ENCODE results near the gene CTNNBIP1.

CTNNBIP1 gene

GRCh38 chr1:9881838-9882249 is 28.2 kb downstream of the CTNNBIP1 start:
- Histone ChIP-seq H3K9ac (no peak overlapping the region), H3K4me1 (ENCODE audit: low read depth, poor library complexity, severe bottlenecking) (no peaks in the 10 kb centered on the region), H2AFZ (ENCODE audit: low read depth) (no peak overlapping the region), H3K36me3 (ENCODE audit: insufficient read depth) (no peaks in the 10 kb centered on the region), H3K4me2 (no peak overlapping the region), H3K27me3 (ENCODE audit: insufficient read depth, low read depth) (no peaks in the 10 kb centered on the region), H3K79me2 (ENCODE audit: insufficient read depth, low read depth) (no peaks in the 10 kb centered on the region), H3K4me3 (IDR thresholded peaks at IDR 0.05; ENCODE audit: insufficient read depth, low read depth, low read length) (no peak overlapping the region), H4K20me1 (ENCODE audit: insufficient read depth) (no peaks in the 10 kb centered on the region), H3K27ac (no peak overlapping the region)
- no peak for TF ChIP-seq CTCF (conservative IDR thresholded peaks at IDR 0.05; ENCODE audit: low read depth, low read length)

- no peak overlapping the region for H3K9ac ChIP-seq
- no peak for TF ChIP-seq CTCF (conservative IDR thresholded peaks at IDR 0.05; ENCODE audit: low read depth, low read length)
- H2AFZ ChIP-seq (ENCODE audit: low read depth): no peak overlapping the region
- H3K36me3 ChIP-seq (ENCODE audit: insufficient read depth): no peaks in the 10 kb centered on the region
- H3K27me3 ChIP-seq (ENCODE audit: insufficient read depth, low read depth): no peaks in the 10 kb centered on the region
- no peaks in the 10 kb centered on the region; the same call in 1 of the 2 replicates for H4K20me1 ChIP-seq (ENCODE audit: insufficient read depth)
- H3K4me2 ChIP-seq: no peak overlapping the region
- H3K79me2 ChIP-seq (ENCODE audit: insufficient read depth, low read depth): no peaks in the 10 kb centered on the region
- no peak overlapping the region for H3K4me3 ChIP-seq (IDR thresholded peaks at IDR 0.05; ENCODE audit: insufficient read depth, low read depth, low read length)
- H3K27ac ChIP-seq: no peak overlapping the region
- no peaks in the 10 kb centered on the region for H3K4me1 ChIP-seq (ENCODE audit: low read depth, poor library complexity, severe bottlenecking)
These were observed 31.7 kb downstream of the CTNNBIP1 start for GRCh38 chr1:9878404-9878803.

GRCh38 chr1:9877962-9878361 is 32.1 kb downstream of the CTNNBIP1 start:
- no peaks in the 10 kb centered on the region for H3K36me3 ChIP-seq (ENCODE audit: insufficient read depth)
- no peak overlapping the region for H3K4me2 ChIP-seq
- H3K27ac ChIP-seq: no peak overlapping the region
- TF ChIP-seq CTCF (conservative IDR thresholded peaks at IDR 0.05; ENCODE audit: low read depth, low read length): no peak
- no peaks in the 10 kb centered on the region for H3K27me3 ChIP-seq (ENCODE audit: insufficient read depth, low read depth)
- H3K9ac ChIP-seq: no peak overlapping the region
- no peaks in the 10 kb centered on the region; the same call in 1 of the 2 replicates for H4K20me1 ChIP-seq (ENCODE audit: insufficient read depth)
- no peaks in the 10 kb centered on the region for H3K4me1 ChIP-seq (ENCODE audit: low read depth, poor library complexity, severe bottlenecking)
- H3K79me2 ChIP-seq (ENCODE audit: insufficient read depth, low read depth): no peaks in the 10 kb centered on the region
- H3K4me3 ChIP-seq (IDR thresholded peaks at IDR 0.05; ENCODE audit: insufficient read depth, low read depth, low read length): no peak overlapping the region
- H2AFZ ChIP-seq (ENCODE audit: low read depth): no peak overlapping the region

GRCh38 chr1:9875636-9876000 is 34.5 kb downstream of the CTNNBIP1 start:
- Histone ChIP-seq H3K27ac (no peak overlapping the region), H3K27me3 (ENCODE audit: insufficient read depth, low read depth) (no peaks in the 10 kb centered on the region)
- no peak for TF ChIP-seq CTCF (conservative IDR thresholded peaks at IDR 0.05; ENCODE audit: low read depth, low read length)

More at GRCh38 chr1:9875636-9876000, 34.5 kb downstream of the CTNNBIP1 start:
- Histone ChIP-seq H3K4me3 (IDR thresholded peaks at IDR 0.05; ENCODE audit: insufficient read depth, low read depth, low read length) (no peak overlapping the region), H3K4me2 (no peak overlapping the region), H3K9ac (no peak overlapping the region), H3K36me3 (ENCODE audit: insufficient read depth) (no peaks in the 10 kb centered on the region), H3K79me2 (ENCODE audit: insufficient read depth, low read depth) (no peaks in the 10 kb centered on the region), H3K4me1 (ENCODE audit: low read depth, poor library complexity, severe bottlenecking) (no peaks in the 10 kb centered on the region), H4K20me1 (ENCODE audit: insufficient read depth) (no peaks in the 10 kb centered on the region; the same call in 1 of the 2 replicates), H2AFZ (ENCODE audit: low read depth) (no peak overlapping the region)
